Measurements from ENCODE around the gene EXOC3. TPM values are rescaled to one million over a fixed set of nuclear protein-coding genes. Genes with fewer than 3 reads are reported as not detected.

EXOC3 gene
- polyA plus RNA-seq, 4 donors = 49.2 to 60.5 (median 52.5) TPM

GRCh38 chr5:453725-454481, 10.9 kb downstream of the EXOC3 start:
- no peak for DNase-seq (ENCODE audit: low read depth in 4 of 4, low spot score in 3 of 4)

- no peak for DNase-seq (ENCODE audit: low read depth in 4 of 4, low spot score in 3 of 4)
These were observed 12.0 kb downstream of the EXOC3 start for GRCh38 chr5:454936-455335.

- DNase-seq (ENCODE audit: low read depth in 4 of 4, low spot score in 3 of 4) = no peak
These were observed 12.8 kb downstream of the EXOC3 start for GRCh38 chr5:455806-456205.

- no peak for DNase-seq (ENCODE audit: low read depth in 4 of 4, low spot score in 3 of 4)
These were observed 13.6 kb downstream of the EXOC3 start for GRCh38 chr5:456351-457194.

GRCh38 chr5:457195-457961, 14.4 kb downstream of the EXOC3 start:
- no peak for DNase-seq (ENCODE audit: low read depth in 4 of 4, low spot score in 3 of 4)

- no peak for DNase-seq (ENCODE audit: low read depth in 4 of 4, low spot score in 3 of 4)
These were observed 15.8 kb downstream of the EXOC3 start for GRCh38 chr5:458547-459353.

- DNase-seq (ENCODE audit: low read depth in 4 of 4, low spot score in 3 of 4) = no peak
These were observed 16.7 kb downstream of the EXOC3 start for GRCh38 chr5:459562-460272.

GRCh38 chr5:460273-460625, 17.3 kb downstream of the EXOC3 start:
- no peak for DNase-seq (ENCODE audit: low read depth in 4 of 4, low spot score in 3 of 4)

GRCh38 chr5:462051-462481, 19.1 kb downstream of the EXOC3 start:
- DNase-seq (ENCODE audit: low read depth in 4 of 4, low spot score in 3 of 4) = no peak

GRCh38 chr5:463301-463700, 20.3 kb downstream of the EXOC3 start:
- DNase-seq (ENCODE audit: low read depth in 4 of 4, low spot score in 3 of 4) = no peak

GRCh38 chr5:463952-464351, 21.0 kb downstream of the EXOC3 start:
- DNase-seq (ENCODE audit: low read depth in 4 of 4, low spot score in 3 of 4) = no peak

- no peak for DNase-seq (ENCODE audit: low read depth in 4 of 4, low spot score in 3 of 4)
These were observed 21.5 kb downstream of the EXOC3 start for GRCh38 chr5:464446-464842.

GRCh38 chr5:464843-465590, 22.0 kb downstream of the EXOC3 start:
- no peak for DNase-seq (ENCODE audit: low read depth in 4 of 4, low spot score in 3 of 4)

- DNase-seq (ENCODE audit: low read depth in 4 of 4, low spot score in 3 of 4) = no peak
These were observed 22.8 kb downstream of the EXOC3 start for GRCh38 chr5:465591-466403.

- no peak for DNase-seq (ENCODE audit: low read depth in 4 of 4, low spot score in 3 of 4)
These were observed 23.8 kb downstream of the EXOC3 start for GRCh38 chr5:466661-467310.

GRCh38 chr5:468401-468800, 25.4 kb downstream of the EXOC3 start:
- DNase-seq (ENCODE audit: low read depth in 4 of 4, low spot score in 3 of 4) = no peak

- no peak for DNase-seq (ENCODE audit: low read depth in 4 of 4, low spot score in 3 of 4)
These were observed 26.9 kb downstream of the EXOC3 start for GRCh38 chr5:469752-470483.
